Tibial nerve (tissue), 3 donors: ENCODE data around the gene ERP44.
"Not testable (repeated sequence)": the region's sequence is repeated elsewhere in the genome, so short reads cannot be mapped to it uniquely, and the experiment has no call there.

Experiments used
- CTCF ChIP-seq, 5 experiments: fragments of 200-600 bp in 3 of 5; fragments of 450-650 bp in 2 of 5; sonication (generic) in 3 of 5; IDR thresholded peaks; one replicate each; pipeline ENCODE4 v1.5.1; 2016 to 2019; ENCODE audit warnings: antibody characterized with exemption in 5 of 5, mild to moderate bottlenecking in 3 of 5, moderate library complexity in 2 of 5
- POLR2A ChIP-seq, 2 donors: fragments of 450-650 bp; IDR thresholded peaks; one replicate each; pipeline ENCODE4 v1.6.1; 2017; ENCODE audit warnings: antibody characterized with exemption in 2 of 2, mild to moderate bottlenecking in 2 of 2, moderate library complexity in 2 of 2

GRCh38 chr9:100094411-100094810 lies 4.4 kb downstream of the ERP44 start:
- not testable (repeated sequence) for TF ChIP-seq CTCF, POLR2A (IDR thresholded peaks at IDR 0.05)
